ENCODE data around the gene TMEM164.

Gene TMEM164

GRCh38 chrX:110050901-110051300 lies 48.0 kb downstream of the TMEM164 start:
- no peak for DNase-seq (ENCODE audit: extremely low read depth, low read depth)
- TF ChIP-seq CTCF (IDR thresholded peaks at IDR 0.05; ENCODE audit: low read depth, low read length) = no peak

- no peak for DNase-seq (ENCODE audit: extremely low read depth, low read depth)
- no peak for TF ChIP-seq CTCF (IDR thresholded peaks at IDR 0.05; ENCODE audit: low read depth, low read length)
These were observed 48.6 kb downstream of the TMEM164 start for GRCh38 chrX:110051559-110051958.

DNA sequence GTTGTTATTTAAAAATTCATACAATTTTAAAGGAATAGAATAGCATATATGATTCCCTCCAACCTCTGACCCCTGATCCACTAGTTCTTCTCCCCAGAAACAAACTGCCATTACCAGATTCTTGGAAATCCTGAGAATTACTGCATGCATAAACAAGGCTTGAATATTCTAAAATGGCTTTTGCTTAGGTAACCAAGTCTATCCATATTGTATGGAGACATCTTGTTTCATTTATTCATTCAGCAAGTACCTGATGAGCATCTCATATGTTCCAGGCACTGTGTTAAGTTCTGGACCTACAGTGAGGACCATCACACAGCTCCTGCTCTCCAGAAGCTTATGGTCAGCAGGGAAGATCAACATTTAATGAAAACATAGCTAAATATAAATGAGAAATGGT lies 49.4 kb downstream of the TMEM164 start:
- DNase-seq (ENCODE audit: extremely low read depth, low read depth) = no peak
- TF ChIP-seq CTCF (IDR thresholded peaks at IDR 0.05; ENCODE audit: low read depth, low read length) = no peak

GRCh38 chrX:110053453-110053852 lies 50.5 kb downstream of the TMEM164 start:
- TF ChIP-seq CTCF (IDR thresholded peaks at IDR 0.05; ENCODE audit: low read depth, low read length) = no peak
- no peak for DNase-seq (ENCODE audit: extremely low read depth, low read depth)

DNA sequence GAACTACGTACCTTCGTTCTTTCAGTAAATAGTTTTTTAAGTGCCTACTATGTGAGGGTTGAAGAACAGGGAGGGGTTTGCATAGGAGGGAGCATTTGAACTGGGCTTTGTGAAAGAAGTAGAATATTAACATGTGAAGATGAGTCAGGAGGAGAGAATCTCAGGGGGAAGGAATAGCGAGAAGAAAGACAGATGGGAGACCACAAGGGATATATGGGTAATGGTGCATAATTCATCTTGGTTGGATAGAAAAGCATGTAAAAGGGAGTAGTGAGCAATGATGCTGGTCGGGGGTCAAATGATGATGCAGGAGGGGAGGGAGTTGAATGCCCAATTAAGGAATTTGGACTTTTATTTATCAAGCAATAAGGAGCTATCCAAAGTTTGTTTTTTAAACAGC lies 52.7 kb downstream of the TMEM164 start:
- no peak for TF ChIP-seq CTCF (IDR thresholded peaks at IDR 0.05; ENCODE audit: low read depth, low read length)
- DNase-seq (ENCODE audit: extremely low read depth, low read depth) = no peak

DNA sequence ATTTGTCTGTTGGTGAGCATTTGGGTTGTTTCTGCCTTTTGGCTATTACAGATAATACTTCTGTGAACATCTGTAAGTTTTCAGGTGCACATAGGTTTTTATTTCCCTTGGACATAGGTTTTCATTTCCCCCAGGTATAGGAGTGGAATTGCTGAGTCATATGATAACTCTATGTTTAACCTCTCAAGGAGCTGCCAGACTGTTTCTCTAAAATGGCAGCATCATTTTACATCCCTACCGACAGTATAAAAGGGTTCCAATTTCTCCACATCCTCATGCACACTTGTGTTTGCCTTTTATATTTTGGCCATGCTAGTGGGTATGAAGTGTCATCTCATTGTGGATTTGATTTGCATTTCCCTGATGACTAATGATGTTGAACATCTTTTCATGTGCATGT lies 53.5 kb downstream of the TMEM164 start:
- TF ChIP-seq CTCF (IDR thresholded peaks at IDR 0.05; ENCODE audit: low read depth, low read length) = no peak
- DNase-seq (ENCODE audit: extremely low read depth, low read depth) = no peak

DNA sequence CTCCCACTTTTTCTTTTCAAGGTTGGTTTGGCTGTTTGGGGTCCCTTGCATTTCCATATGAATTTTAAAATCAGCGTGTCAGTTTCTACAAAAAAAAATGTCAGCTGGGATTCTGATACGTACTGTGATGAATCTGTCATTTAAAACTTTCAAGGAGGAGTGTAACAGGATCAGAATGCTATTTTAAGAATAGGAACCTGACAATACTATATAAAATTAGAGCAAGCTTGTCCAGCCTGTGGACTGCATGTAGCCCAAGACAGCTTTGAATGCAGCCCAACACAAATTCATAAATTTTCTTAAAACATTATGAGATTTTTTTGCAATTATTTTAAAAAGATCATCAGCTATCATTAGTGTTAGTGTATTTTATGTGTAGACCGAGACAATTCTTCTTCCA lies 56.5 kb downstream of the TMEM164 start:
- TF ChIP-seq CTCF (IDR thresholded peaks at IDR 0.05; ENCODE audit: low read depth, low read length) = no peak
- DNase-seq (ENCODE audit: extremely low read depth, low read depth) = no peak

Measured in AG09319 (cell line).